ENCODE data around the gene PSEN2. TPM values are rescaled to one million over a fixed set of nuclear protein-coding genes. Genes with fewer than 3 reads are reported as not detected.

PSEN2 gene
- total and polyA plus RNA-seq, 4 experiments from 2014 or later, result 3.5 to 4.9 (median 3.9) TPM

- peaks cover 0 to 2% (median 0%) of the 10 kb centered on the region in 8 donors for H3K9me3 Mint-ChIP-seq
- H3K4me3 Mint-ChIP-seq, result no peak overlapping the region
- H3K27me3 Mint-ChIP-seq, result no peaks in the 10 kb centered on the region
- intact Hi-C loops (cut with micrococcal nuclease), result no loop called here
- H3K36me3 Mint-ChIP-seq, result no peaks in the 10 kb centered on the region
- no peak overlapping the region for H3K27ac Mint-ChIP-seq
- no peaks in the 10 kb centered on the region for H3K4me1 ChIP-seq (ENCODE audit: insufficient read depth, low read length)
- no peaks in the 10 kb centered on the region for H3K36me3 ChIP-seq (ENCODE audit: insufficient read depth, low read length)
- no peak overlapping the region for H3K27ac ChIP-seq (ENCODE audit: low read depth, low read length)
- no peaks in the 10 kb centered on the region for H3K9me3 ChIP-seq (ENCODE audit: control insufficient read depth in 1 of 2, low read length in 2 of 2)
- ChIA-PET POLR2A (ENCODE audit: partially characterized antibody) (no interaction called here), CTCF (ENCODE audit: partially characterized antibody) (no interaction called here)
- no peak for DNase-seq
- H3K27me3 ChIP-seq (ENCODE audit: insufficient read depth, low read length), result no peaks in the 10 kb centered on the region
- H3K4me3 ChIP-seq (ENCODE audit: low read length in 2 of 2), result no peak overlapping the region
- H3K4me1 Mint-ChIP-seq, result peaks cover 3 to 8% (median 6%) of the 10 kb centered on the region in 4 donors
These were observed 20.1 kb downstream of the PSEN2 start for GRCh38 chr1:226890331-226891108.

GRCh38 chr1:226891346-226891745, 20.9 kb downstream of the PSEN2 start:
- H3K27ac ChIP-seq (ENCODE audit: low read depth, low read length), result no peak overlapping the region
- CTCF ChIA-PET (ENCODE audit: partially characterized antibody), result no interaction called here
- intact Hi-C loops (cut with micrococcal nuclease), result no loop called here

DNA sequence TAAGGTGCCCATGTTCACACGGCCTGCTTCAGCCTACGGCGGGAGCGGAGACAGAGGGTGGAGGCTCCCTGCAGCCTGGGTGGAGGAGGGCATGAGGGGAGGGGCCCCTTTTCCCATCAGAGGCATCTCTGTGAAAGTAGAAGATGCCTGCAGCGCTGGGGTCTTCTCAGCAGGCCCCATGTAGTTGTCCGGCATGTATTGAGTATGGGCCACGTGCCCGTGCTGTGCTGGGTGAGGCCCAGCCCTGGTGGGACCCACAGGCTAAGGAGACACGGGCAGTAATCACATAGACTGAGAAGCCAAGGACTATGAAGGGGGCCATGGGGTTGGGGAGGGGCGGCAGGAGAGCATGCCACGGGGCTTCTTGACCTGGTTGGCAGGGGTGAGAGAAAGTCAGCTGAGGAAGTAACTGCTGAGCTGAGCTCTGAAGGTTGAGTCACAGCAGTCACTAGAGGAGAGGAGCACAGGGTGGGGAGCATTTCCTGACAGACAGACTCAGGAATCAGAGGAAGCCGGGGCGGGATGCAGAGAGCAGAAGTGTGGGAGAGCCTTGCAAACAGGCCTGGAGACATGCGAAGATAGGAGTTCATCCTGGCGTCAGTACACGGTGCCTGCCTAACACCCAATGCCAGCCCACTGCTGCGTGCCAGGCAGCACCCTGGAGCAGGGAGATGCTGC, 21.6 kb downstream of the PSEN2 start:
- intact Hi-C loops (cut with micrococcal nuclease), result no loop called here
- Histone ChIP-seq H3K27ac (ENCODE audit: low read depth, low read length) (no peak overlapping the region), H3K27me3 (ENCODE audit: insufficient read depth, low read length) (no peaks in the 10 kb centered on the region), H3K9me3 (ENCODE audit: control insufficient read depth in 1 of 2, low read length in 2 of 2) (no peaks in the 10 kb centered on the region), H3K36me3 (ENCODE audit: insufficient read depth, low read length) (no peaks in the 10 kb centered on the region), H3K4me1 (ENCODE audit: insufficient read depth, low read length) (no peaks in the 10 kb centered on the region), H3K4me3 (ENCODE audit: low read length in 2 of 2) (no peak overlapping the region)
- Mint-ChIP-seq H3K27ac (peak overlapping the region in 1 of 7 donors; percentile 36), H3K4me1 (no peaks in the 10 kb centered on the region), H3K9me3 (no peaks in the 10 kb centered on the region), H3K36me3 (no peaks in the 10 kb centered on the region), H3K27me3 (no peaks in the 10 kb centered on the region), H3K4me3 (no peak overlapping the region)
- POLR2A ChIA-PET (ENCODE audit: partially characterized antibody), result no interaction called here
- no peak for DNase-seq
- CTCF ChIA-PET (ENCODE audit: partially characterized antibody), result no interaction called here

More at GRCh38 chr1:226891346-226891745, 20.9 kb downstream of the PSEN2 start:
- Mint-ChIP-seq H3K27ac (no peak overlapping the region), H3K9me3 (peaks cover 0 to 2% (median 0%) of the 10 kb centered on the region in 8 donors), H3K4me3 (no peak overlapping the region), H3K36me3 (no peaks in the 10 kb centered on the region), H3K27me3 (no peaks in the 10 kb centered on the region), H3K4me1 (peaks cover 0 to 2% (median under 1%) of the 10 kb centered on the region in 4 donors)
- Histone ChIP-seq H3K9me3 (ENCODE audit: control insufficient read depth in 1 of 2, low read length in 2 of 2) (no peaks in the 10 kb centered on the region), H3K4me1 (ENCODE audit: insufficient read depth, low read length) (no peaks in the 10 kb centered on the region), H3K4me3 (ENCODE audit: low read length in 2 of 2) (no peak overlapping the region), H3K36me3 (ENCODE audit: insufficient read depth, low read length) (no peaks in the 10 kb centered on the region), H3K27me3 (ENCODE audit: insufficient read depth, low read length) (no peaks in the 10 kb centered on the region)
- POLR2A ChIA-PET (ENCODE audit: partially characterized antibody), result no interaction called here
- no peak for DNase-seq

- no peak overlapping the region for H3K4me3 ChIP-seq (ENCODE audit: low read length in 2 of 2)
- intact Hi-C loops (cut with micrococcal nuclease), result no loop called here
- Mint-ChIP-seq H3K27ac (no peak overlapping the region), H3K4me3 (no peak overlapping the region), H3K9me3 (no peaks in the 10 kb centered on the region), H3K27me3 (no peaks in the 10 kb centered on the region), H3K4me1 (no peaks in the 10 kb centered on the region), H3K36me3 (no peaks in the 10 kb centered on the region)
- no peaks in the 10 kb centered on the region for H3K36me3 ChIP-seq (ENCODE audit: insufficient read depth, low read length)
- no peak overlapping the region for H3K27ac ChIP-seq (ENCODE audit: low read depth, low read length)
- POLR2A ChIA-PET (ENCODE audit: partially characterized antibody), result no interaction called here
- no peaks in the 10 kb centered on the region for H3K4me1 ChIP-seq (ENCODE audit: insufficient read depth, low read length)
- H3K27me3 ChIP-seq (ENCODE audit: insufficient read depth, low read length), result no peaks in the 10 kb centered on the region
- CTCF ChIA-PET (ENCODE audit: partially characterized antibody), result no interaction called here
- H3K9me3 ChIP-seq (ENCODE audit: control insufficient read depth in 1 of 2, low read length in 2 of 2), result no peaks in the 10 kb centered on the region
- DNase-seq, result no peak
These were observed 22.1 kb downstream of the PSEN2 start for GRCh38 chr1:226892524-226892875.

DNA sequence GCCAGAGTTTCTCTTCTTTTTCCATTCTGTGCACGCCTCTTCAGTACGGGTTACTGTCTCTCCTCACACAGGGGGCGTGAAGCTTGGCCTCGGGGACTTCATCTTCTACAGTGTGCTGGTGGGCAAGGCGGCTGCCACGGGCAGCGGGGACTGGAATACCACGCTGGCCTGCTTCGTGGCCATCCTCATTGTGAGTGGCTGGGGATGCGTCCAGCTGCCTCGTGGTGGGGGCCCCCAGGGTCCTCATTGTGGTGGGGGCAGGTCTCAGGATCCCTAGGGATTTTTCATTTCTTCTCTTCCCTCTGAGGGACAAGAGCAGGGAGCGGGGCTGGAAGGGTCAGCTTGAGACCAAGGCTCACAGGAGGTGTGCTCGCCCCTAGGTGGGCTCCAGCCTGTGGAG, 23.5 kb downstream of the PSEN2 start:
- Histone ChIP-seq H3K9me3 (ENCODE audit: control insufficient read depth in 1 of 2, low read length in 2 of 2) (no peaks in the 10 kb centered on the region), H3K27ac (ENCODE audit: low read depth, low read length) (no peak overlapping the region), H3K36me3 (ENCODE audit: insufficient read depth, low read length) (no peaks in the 10 kb centered on the region), H3K4me3 (ENCODE audit: low read length in 2 of 2) (no peak overlapping the region), H3K4me1 (ENCODE audit: insufficient read depth, low read length) (no peaks in the 10 kb centered on the region), H3K27me3 (ENCODE audit: insufficient read depth, low read length) (no peaks in the 10 kb centered on the region)
- no peak for DNase-seq
- Mint-ChIP-seq H3K27ac (no peak overlapping the region), H3K36me3 (no peaks in the 10 kb centered on the region), H3K4me1 (no peaks in the 10 kb centered on the region), H3K4me3 (no peak overlapping the region), H3K27me3 (no peaks in the 10 kb centered on the region), H3K9me3 (no peaks in the 10 kb centered on the region)
- ChIA-PET CTCF (ENCODE audit: partially characterized antibody) (no interaction called here), POLR2A (ENCODE audit: partially characterized antibody) (no interaction called here)
- intact Hi-C loops (cut with micrococcal nuclease), result no loop called here

DNA sequence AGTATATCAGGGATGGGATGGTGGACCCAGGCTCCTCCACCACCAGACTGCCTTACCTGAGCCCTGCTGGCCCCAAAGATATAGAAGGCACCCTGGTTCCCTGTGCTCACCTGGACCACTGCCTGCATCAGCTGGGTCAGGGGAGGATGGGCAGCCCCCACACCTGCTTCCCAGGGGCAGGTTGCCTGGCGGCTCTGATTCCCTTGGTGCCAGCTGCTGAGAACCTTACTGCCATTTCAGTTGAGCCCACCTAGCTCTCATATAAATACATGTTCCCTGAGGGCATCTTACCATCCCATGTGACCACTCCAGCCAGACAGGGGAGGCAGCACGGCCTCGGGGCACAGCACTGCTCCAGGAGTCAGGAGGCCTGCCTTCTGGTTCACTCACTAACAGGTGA, 24.4 kb downstream of the PSEN2 start:
- no peaks in the 10 kb centered on the region for H3K4me1 Mint-ChIP-seq
- Histone ChIP-seq H3K4me3 (ENCODE audit: low read length in 2 of 2) (no peak overlapping the region), H3K27ac (ENCODE audit: low read depth, low read length) (no peak overlapping the region), H3K4me1 (ENCODE audit: insufficient read depth, low read length) (no peaks in the 10 kb centered on the region), H3K36me3 (ENCODE audit: insufficient read depth, low read length) (no peaks in the 10 kb centered on the region), H3K9me3 (ENCODE audit: control insufficient read depth in 1 of 2, low read length in 2 of 2) (no peaks in the 10 kb centered on the region), H3K27me3 (ENCODE audit: insufficient read depth, low read length) (no peaks in the 10 kb centered on the region)
- POLR2A ChIA-PET (ENCODE audit: partially characterized antibody), result no interaction called here
- intact Hi-C loops (cut with micrococcal nuclease), result no loop called here
- H3K27ac Mint-ChIP-seq, result no peak overlapping the region
- H3K4me3 Mint-ChIP-seq, result no peak overlapping the region
- no peaks in the 10 kb centered on the region for H3K27me3 Mint-ChIP-seq
- CTCF ChIA-PET (ENCODE audit: partially characterized antibody), result interaction anchor here (0.5 kb wide), 1 partner anchor 1635 kb away, joined by 3 read pairs; no protein-coding TSS in a partner anchor
- no peak for DNase-seq
- no peaks in the 10 kb centered on the region for H3K36me3 Mint-ChIP-seq
- H3K9me3 Mint-ChIP-seq, result no peaks in the 10 kb centered on the region

GRCh38 chr1:226895644-226896043, 25.2 kb downstream of the PSEN2 start:
- Histone ChIP-seq H3K4me3 (ENCODE audit: low read length in 2 of 2) (no peak overlapping the region), H3K27ac (ENCODE audit: low read depth, low read length) (no peak overlapping the region), H3K36me3 (ENCODE audit: insufficient read depth, low read length) (no peaks in the 10 kb centered on the region), H3K9me3 (ENCODE audit: control insufficient read depth in 1 of 2, low read length in 2 of 2) (no peaks in the 10 kb centered on the region), H3K4me1 (ENCODE audit: insufficient read depth, low read length) (no peaks in the 10 kb centered on the region), H3K27me3 (ENCODE audit: insufficient read depth, low read length) (no peaks in the 10 kb centered on the region)
- H3K27me3 Mint-ChIP-seq, result no peaks in the 10 kb centered on the region
- H3K27ac Mint-ChIP-seq, result no peak overlapping the region
- no peak overlapping the region for H3K4me3 Mint-ChIP-seq
- DNase-seq, result no peak
- intact Hi-C loops (cut with micrococcal nuclease), result no loop called here
- ChIA-PET CTCF (ENCODE audit: partially characterized antibody) (no interaction called here), POLR2A (ENCODE audit: partially characterized antibody) (interaction anchor here (0.6 kb wide), 1 partner anchor 269 kb away, joined by 3 read pairs; no protein-coding TSS in a partner anchor)
- no peaks in the 10 kb centered on the region for H3K4me1 Mint-ChIP-seq
- H3K36me3 Mint-ChIP-seq, result no peaks in the 10 kb centered on the region
- H3K9me3 Mint-ChIP-seq, result no peaks in the 10 kb centered on the region
